Heart left ventricle (tissue), 11 donors: Measurements from ENCODE around the gene FAM187B. TPM values are rescaled to one million over a fixed set of nuclear protein-coding genes. Genes with fewer than 3 reads are reported as not detected.

Experiments
- polyA plus RNA-seq, 2 donors: library from polyadenylated mRNA; stranded (reverse); fragments of 200-250 nt; gene quantifications; one replicate each; pipeline ENCODE4 v1.2.3, GENCODE V29; 2013
- total RNA-seq, 9 donors: library from RNA; depleted of rRNA in 2 of 9; stranded (reverse); fragments of >200 nt in 2 of 9; fragmentation: NEBNext Ultra II Directional in 3 of 9; extraction: Animal tissue kit (Norgen Biotek cat#: 25700) in 3 of 9; gene quantifications; one replicate each; pipeline versions ENCODE4 v1.1.0 to v1.2.4, GENCODE V29; 2016 to 2023
- donor health status: ischemic (EF 13 %, LVEDD 7.1; RV severe dilation, severe dysfunction).
- donor health status: healthy with polysubstance abuse.
- donor health status: DM: no; HTN: yes; CAD: no.
- donor health status: DM: no; HTN: no; CAD: no.
- donor health status: ischemic (EF 25% LVEDD 5.7; RV mildly dilated, moderate dysfunction).
- donor health status: healthy.
- donor health status: DM: yes; HTN: yes; CAD: no.
- donor health status: PGD.
- donor health status: nonischemic (EF 23%, LVEDD 6.1; RV moderate dilation, normal function).

FAM187B gene
- total and polyA plus RNA-seq, 11 donors: 0.06 TPM; not detected in 10

Other genes with a start within 250 kb of the FAM187B start
- 10 to 100 TPM; 21.8 to 64.5 (median 29.0) TPM for gene GRAMD1A, start 228.4 kb downstream of the FAM187B start, total RNA-seq
- 10 to 100 TPM; 31.3 to 36.3 TPM for gene GRAMD1A, start 228.4 kb downstream of the FAM187B start, polyA plus RNA-seq
- 10 to 100 TPM; 22.1 to 68.3 (median 32.4) TPM for gene SCN1B, start 198.3 kb downstream of the FAM187B start, total RNA-seq
- 10 to 100 TPM; 19.7 to 64.4 TPM for gene SCN1B, start 198.3 kb downstream of the FAM187B start, polyA plus RNA-seq
- gene HPN, start 187.0 kb downstream of the FAM187B start, total RNA-seq: 10 to 100 TPM in 1 of 9 donors, 1 to 10 TPM in 8; 1.1 to 13.4 (median 3.3) TPM
- 1 to 10 TPM in 1 of 2 donors, under 1 TPM in 1; 0.80 to 1.4 TPM for gene HPN, start 187.0 kb downstream of the FAM187B start, polyA plus RNA-seq
- gene FXYD3, start 112.9 kb downstream of the FAM187B start, total RNA-seq: 1 to 10 TPM in 2 of 9 donors, under 1 TPM in 4, not detected in 3; 0.37 to 2.5 (median 0.80) TPM
- 1 to 10 TPM in 1 of 2 donors, under 1 TPM in 1; 0.98 to 1.1 TPM for gene FXYD3, start 112.9 kb downstream of the FAM187B start, polyA plus RNA-seq
- 10 to 100 TPM in 3 of 9 donors, 1 to 10 TPM in 6; 2.2 to 15.1 (median 6.0) TPM for gene LGI4, start 93.7 kb downstream of the FAM187B start, total RNA-seq
- 10 to 100 TPM in 1 of 2 donors, 1 to 10 TPM in 1; 4.2 to 14.2 TPM for gene LGI4, start 93.7 kb downstream of the FAM187B start, polyA plus RNA-seq
- 100 to 1,000 TPM; 261 to 631 (median 412) TPM for gene FXYD1, start 89.9 kb downstream of the FAM187B start, total RNA-seq
- 100 to 1,000 TPM; 129 to 439 TPM for gene FXYD1, start 89.9 kb downstream of the FAM187B start, polyA plus RNA-seq
- gene FXYD7, start 85.5 kb downstream of the FAM187B start, total RNA-seq: under 1 TPM in 3 of 9 donors, not detected in 6; 0.21 to 0.52 (median 0.28) TPM
- gene FXYD7, start 85.5 kb downstream of the FAM187B start, polyA plus RNA-seq: not detected
- 10 to 100 TPM; 15.3 to 87.9 (median 19.5) TPM for gene FXYD5, start 74.0 kb downstream of the FAM187B start, total RNA-seq
- 10 to 100 TPM; 31.0 to 59.2 TPM for gene FXYD5, start 74.0 kb downstream of the FAM187B start, polyA plus RNA-seq
- gene LSR, start 20.3 kb upstream of the FAM187B start, total RNA-seq: 1 to 10 TPM; 2.8 to 9.0 (median 5.3) TPM
- 10 to 100 TPM in 1 of 2 donors, 1 to 10 TPM in 1; 4.8 to 10.5 TPM for gene LSR, start 20.3 kb upstream of the FAM187B start, polyA plus RNA-seq
- gene USF2, start 40.2 kb upstream of the FAM187B start, total RNA-seq: 100 to 1,000 TPM; 138 to 201 (median 159) TPM
- gene USF2, start 40.2 kb upstream of the FAM187B start, polyA plus RNA-seq: 100 to 1,000 TPM; 134 to 251 TPM
- gene HAMP, start 53.8 kb upstream of the FAM187B start, total RNA-seq: 1 to 10 TPM in 2 of 9 donors, under 1 TPM in 2, not detected in 5; 0.19 to 2.4 (median 1.1) TPM
- gene HAMP, start 53.8 kb upstream of the FAM187B start, polyA plus RNA-seq: 10 to 100 TPM in 1 of 2 donors, not detected in 1; 22.0 TPM
- gene MAG, start 63.4 kb upstream of the FAM187B start, total RNA-seq: under 1 TPM in 1 of 9 donors, not detected in 8; 0.72 TPM
- gene MAG, start 63.4 kb upstream of the FAM187B start, polyA plus RNA-seq: under 1 TPM in 1 of 2 donors, not detected in 1; 0.30 TPM
- gene CD22, start 100.4 kb upstream of the FAM187B start, total RNA-seq: 1 to 10 TPM in 5 of 9 donors, under 1 TPM in 2, not detected in 2; 0.20 to 3.3 (median 1.2) TPM
- under 1 TPM; 0.11 to 0.36 TPM for gene CD22, start 100.4 kb upstream of the FAM187B start, polyA plus RNA-seq
- gene FFAR1, start 119.2 kb upstream of the FAM187B start, total RNA-seq: not detected
- not detected for gene FFAR1, start 119.2 kb upstream of the FAM187B start, polyA plus RNA-seq
- under 1 TPM in 1 of 9 donors, not detected in 8; 0.96 TPM for gene FFAR3, start 129.7 kb upstream of the FAM187B start, total RNA-seq
- under 1 TPM; 0.11 to 0.15 TPM for gene FFAR3, start 129.7 kb upstream of the FAM187B start, polyA plus RNA-seq
- not detected for gene GPR42, start 142.3 kb upstream of the FAM187B start, total RNA-seq
- gene GPR42, start 142.3 kb upstream of the FAM187B start, polyA plus RNA-seq: not detected
- 1 to 10 TPM in 2 of 9 donors, under 1 TPM in 6, not detected in 1; 0.12 to 3.4 (median 0.40) TPM for gene FFAR2, start 219.5 kb upstream of the FAM187B start, total RNA-seq
- gene FFAR2, start 219.5 kb upstream of the FAM187B start, polyA plus RNA-seq: under 1 TPM in 1 of 2 donors, not detected in 1; 0.15 TPM